RWPE1 (cell line): ENCODE data around the gene FBLN5.

Experiments used
- CTCF ChIA-PET: fragments of 350-600 bp; sonication (Branson Sonifier 250); formaldehyde crosslinking; extraction: SDS; loops from one replicate; lab custom pipeline; 2021; lab: Yijun Ruan, JAX
- POLR2A ChIA-PET: fragments of 400-600 bp; formaldehyde crosslinking; extraction: SDS; loops from one replicate; lab custom pipeline; 2020; ENCODE audit warnings: antibody characterized with exemption; ENCODE audit not compliant: low non-redundant PET; lab: Yijun Ruan, JAX
- DNase-seq: peaks from one replicate; pipeline ENCODE4 v3.0.0; 2012; ENCODE audit warnings: low spot score
- H3K27ac ChIP-seq: fragments of 450-650 bp; 2 replicates; pipeline ENCODE4 v1.5.1; 2017
- CTCF ChIP-seq: fragments of 450-650 bp; conservative IDR thresholded peaks from 2 replicates; pipeline ENCODE4 v1.5.1; 2017; ENCODE audit warnings: low read depth, mild to moderate bottlenecking

The FBLN5 gene

DNA sequence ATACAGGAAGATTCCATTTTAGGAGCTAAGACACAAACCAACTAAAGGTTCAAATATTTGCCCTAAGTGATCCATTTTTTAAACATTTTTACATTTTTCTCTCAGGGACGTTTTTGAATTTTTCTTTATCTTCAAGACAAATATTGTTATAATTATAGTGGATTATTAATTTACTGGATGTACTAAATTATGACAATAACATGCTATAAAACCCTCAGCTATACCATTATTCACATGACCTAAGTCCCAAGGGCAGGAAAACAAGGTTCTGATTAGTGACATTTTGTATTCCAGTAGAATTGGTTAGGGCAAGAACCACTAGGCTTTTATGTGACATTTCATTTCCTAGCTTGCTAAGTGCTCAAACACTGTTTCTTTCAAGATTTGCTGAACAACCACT lies 16.5 kb upstream of the FBLN5 start:
- no peak for TF ChIP-seq CTCF
- DNase-seq: no peak
- no peak overlapping the region for H3K27ac ChIP-seq
- CTCF ChIA-PET: no interaction called here
- POLR2A ChIA-PET: no interaction called here

- no peak overlapping the region for H3K27ac ChIP-seq
- POLR2A ChIA-PET: no interaction called here
- CTCF ChIA-PET: no interaction called here
- no peak for DNase-seq
- TF ChIP-seq CTCF: no peak
These were observed 16.0 kb upstream of the FBLN5 start for GRCh38 chr14:91963465-91963864.

GRCh38 chr14:91961297-91962220 lies 14.1 kb upstream of the FBLN5 start:
- no peak overlapping the region for H3K27ac ChIP-seq
- ChIA-PET POLR2A (no interaction called here), CTCF (no interaction called here)
- no peak for TF ChIP-seq CTCF
- DNase-seq: no peak

- no peak for DNase-seq
- POLR2A ChIA-PET: no interaction called here
- CTCF ChIA-PET: interaction anchor here (0.5 kb wide), 1 partner anchor 418 kb away, joined by 3 read pairs; no protein-coding TSS in a partner anchor
- H3K27ac ChIP-seq: no peak overlapping the region
- TF ChIP-seq CTCF: no peak
These were observed 10.4 kb upstream of the FBLN5 start for GRCh38 chr14:91957876-91958313.

DNA sequence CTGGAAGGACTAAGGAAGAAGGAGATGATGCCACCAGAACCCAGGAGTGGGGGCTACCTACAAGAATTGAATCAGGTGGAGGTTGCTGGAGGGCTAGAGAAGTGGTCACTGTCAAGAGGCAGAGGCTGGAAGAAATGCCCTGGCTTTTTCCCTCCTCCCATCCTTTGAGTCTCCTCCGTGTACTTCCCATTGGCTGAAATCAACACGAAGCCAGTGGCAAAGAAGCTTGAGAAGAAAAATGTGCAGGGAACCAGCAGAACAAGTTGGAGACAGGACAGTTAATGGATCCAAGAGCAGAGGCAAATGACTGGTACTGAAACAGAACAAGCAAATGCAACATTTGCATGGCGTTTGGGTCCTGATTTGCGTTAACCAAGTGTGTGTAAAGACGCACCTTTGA lies 9.1 kb upstream of the FBLN5 start:
- no peak for DNase-seq
- POLR2A ChIA-PET: no interaction called here
- CTCF ChIA-PET: interaction anchor here (0.5 kb wide), 1 partner anchor 11 kb away, joined by 3 read pairs; no protein-coding TSS in a partner anchor
- no peak for TF ChIP-seq CTCF
- H3K27ac ChIP-seq: no peak overlapping the region

GRCh38 chr14:91955168-91955567 lies 7.7 kb upstream of the FBLN5 start:
- no peak overlapping the region for H3K27ac ChIP-seq
- TF ChIP-seq CTCF: no peak
- no peak for DNase-seq
- CTCF ChIA-PET: no interaction called here
- POLR2A ChIA-PET: no interaction called here
